ENCODE measurements around the gene CCHCR1.

Gene CCHCR1

GRCh38 chr6:31135710-31136109, 21.9 kb downstream of the CCHCR1 start:
- TF ChIP-seq ISL1 (CRISPR knock-in tag; IDR thresholded peaks at IDR 0.05) (no peak), TOX (CRISPR knock-in tag; IDR thresholded peaks at IDR 0.05; ENCODE audit: borderline replicate concordance) (no peak), ESRRG (CRISPR knock-in tag; IDR thresholded peaks at IDR 0.05) (no peak), ZNF70 (CRISPR knock-in tag; IDR thresholded peaks at IDR 0.05) (no peak), ARNTL (CRISPR knock-in tag; IDR thresholded peaks at IDR 0.05; ENCODE audit: borderline replicate concordance, low read depth) (no peak)
- ATAC-seq = no peak

GRCh38 chr6:31132806-31133205, 24.8 kb downstream of the CCHCR1 start:
- ATAC-seq = no peak

DNA sequence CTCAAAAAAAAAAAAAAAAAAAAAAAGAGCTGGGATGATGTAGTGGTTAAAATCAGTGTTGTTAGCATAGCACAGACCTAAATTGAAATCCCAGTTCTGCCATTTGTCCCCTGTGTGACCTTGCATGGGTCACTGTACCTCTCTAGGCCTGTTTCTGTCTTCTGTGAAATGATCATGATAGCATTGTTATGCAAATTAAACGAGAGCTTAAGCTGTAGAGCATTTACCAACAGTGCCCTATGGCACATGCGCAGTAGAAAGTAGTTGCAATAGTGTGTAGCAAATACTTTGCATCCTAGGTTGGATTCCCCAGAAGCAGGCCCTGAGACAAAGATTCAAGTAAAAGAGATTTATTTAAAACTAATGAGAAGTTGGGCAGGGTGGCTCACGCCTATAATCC, 26.0 kb downstream of the CCHCR1 start:
- ATAC-seq = no peak
- no peak for TF ChIP-seq CREB5 (CRISPR knock-in tag; IDR thresholded peaks at IDR 0.05; ENCODE audit: low read depth)
- no peak for TF ChIP-seq ZC3H10 (CRISPR knock-in tag; IDR thresholded peaks at IDR 0.05)
- TF ChIP-seq ZFP30 (CRISPR knock-in tag; IDR thresholded peaks at IDR 0.05) = no peak
- TF ChIP-seq TOX (CRISPR knock-in tag; IDR thresholded peaks at IDR 0.05; ENCODE audit: borderline replicate concordance) = no peak
- TF ChIP-seq, protein P1, sequence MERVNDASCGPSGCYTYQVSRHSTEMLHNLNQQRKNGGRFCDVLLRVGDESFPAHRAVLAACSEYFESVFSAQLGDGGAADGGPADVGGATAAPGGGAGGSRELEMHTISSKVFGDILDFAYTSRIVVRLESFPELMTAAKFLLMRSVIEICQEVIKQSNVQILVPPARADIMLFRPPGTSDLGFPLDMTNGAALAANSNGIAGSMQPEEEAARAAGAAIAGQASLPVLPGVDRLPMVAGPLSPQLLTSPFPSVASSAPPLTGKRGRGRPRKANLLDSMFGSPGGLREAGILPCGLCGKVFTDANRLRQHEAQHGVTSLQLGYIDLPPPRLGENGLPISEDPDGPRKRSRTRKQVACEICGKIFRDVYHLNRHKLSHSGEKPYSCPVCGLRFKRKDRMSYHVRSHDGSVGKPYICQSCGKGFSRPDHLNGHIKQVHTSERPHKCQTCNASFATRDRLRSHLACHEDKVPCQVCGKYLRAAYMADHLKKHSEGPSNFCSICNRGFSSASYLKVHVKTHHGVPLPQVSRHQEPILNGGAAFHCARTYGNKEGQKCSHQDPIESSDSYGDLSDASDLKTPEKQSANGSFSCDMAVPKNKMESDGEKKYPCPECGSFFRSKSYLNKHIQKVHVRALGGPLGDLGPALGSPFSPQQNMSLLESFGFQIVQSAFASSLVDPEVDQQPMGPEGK (CRISPR knock-in tag; IDR thresholded peaks at IDR 0.05; ENCODE audit: borderline replicate concordance) = no peak
- TF ChIP-seq BACH2 (CRISPR knock-in tag; IDR thresholded peaks at IDR 0.05; ENCODE audit: borderline replicate concordance) = no peak
- no peak for TF ChIP-seq ZFP3 (CRISPR knock-in tag; IDR thresholded peaks at IDR 0.05)
- TF ChIP-seq ARNTL (CRISPR knock-in tag; IDR thresholded peaks at IDR 0.05; ENCODE audit: borderline replicate concordance, low read depth) = no peak
- TF ChIP-seq RARB (CRISPR knock-in tag; IDR thresholded peaks at IDR 0.05) = no peak
- no peak for TF ChIP-seq ZNF70 (CRISPR knock-in tag; IDR thresholded peaks at IDR 0.05)
- TF ChIP-seq, protein P2, sequence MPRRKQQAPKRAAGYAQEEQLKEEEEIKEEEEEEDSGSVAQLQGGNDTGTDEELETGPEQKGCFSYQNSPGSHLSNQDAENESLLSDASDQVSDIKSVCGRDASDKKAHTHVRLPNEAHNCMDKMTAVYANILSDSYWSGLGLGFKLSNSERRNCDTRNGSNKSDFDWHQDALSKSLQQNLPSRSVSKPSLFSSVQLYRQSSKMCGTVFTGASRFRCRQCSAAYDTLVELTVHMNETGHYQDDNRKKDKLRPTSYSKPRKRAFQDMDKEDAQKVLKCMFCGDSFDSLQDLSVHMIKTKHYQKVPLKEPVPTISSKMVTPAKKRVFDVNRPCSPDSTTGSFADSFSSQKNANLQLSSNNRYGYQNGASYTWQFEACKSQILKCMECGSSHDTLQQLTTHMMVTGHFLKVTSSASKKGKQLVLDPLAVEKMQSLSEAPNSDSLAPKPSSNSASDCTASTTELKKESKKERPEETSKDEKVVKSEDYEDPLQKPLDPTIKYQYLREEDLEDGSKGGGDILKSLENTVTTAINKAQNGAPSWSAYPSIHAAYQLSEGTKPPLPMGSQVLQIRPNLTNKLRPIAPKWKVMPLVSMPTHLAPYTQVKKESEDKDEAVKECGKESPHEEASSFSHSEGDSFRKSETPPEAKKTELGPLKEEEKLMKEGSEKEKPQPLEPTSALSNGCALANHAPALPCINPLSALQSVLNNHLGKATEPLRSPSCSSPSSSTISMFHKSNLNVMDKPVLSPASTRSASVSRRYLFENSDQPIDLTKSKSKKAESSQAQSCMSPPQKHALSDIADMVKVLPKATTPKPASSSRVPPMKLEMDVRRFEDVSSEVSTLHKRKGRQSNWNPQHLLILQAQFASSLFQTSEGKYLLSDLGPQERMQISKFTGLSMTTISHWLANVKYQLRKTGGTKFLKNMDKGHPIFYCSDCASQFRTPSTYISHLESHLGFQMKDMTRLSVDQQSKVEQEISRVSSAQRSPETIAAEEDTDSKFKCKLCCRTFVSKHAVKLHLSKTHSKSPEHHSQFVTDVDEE (CRISPR knock-in tag; IDR thresholded peaks at IDR 0.05) = no peak
- no peak for TF ChIP-seq CSRNP3 (CRISPR knock-in tag; IDR thresholded peaks at IDR 0.05)
- no peak for TF ChIP-seq ZNF565 (CRISPR knock-in tag; conservative IDR thresholded peaks at IDR 0.05; ENCODE audit: low read depth)
- no peak for TF ChIP-seq ESRRG (CRISPR knock-in tag; IDR thresholded peaks at IDR 0.05)
- TF ChIP-seq CSDC2 (CRISPR knock-in tag; IDR thresholded peaks at IDR 0.05) = no peak

More at GRCh38 chr6:31132806-31133205, 24.8 kb downstream of the CCHCR1 start:
- no peak for TF ChIP-seq CREB5 (CRISPR knock-in tag; IDR thresholded peaks at IDR 0.05; ENCODE audit: low read depth)
- TF ChIP-seq PPARA (CRISPR knock-in tag; IDR thresholded peaks at IDR 0.05; ENCODE audit: borderline replicate concordance) = no peak
- TF ChIP-seq BACH2 (CRISPR knock-in tag; IDR thresholded peaks at IDR 0.05; ENCODE audit: borderline replicate concordance) = no peak
- TF ChIP-seq CSDC2 (CRISPR knock-in tag; IDR thresholded peaks at IDR 0.05) = no peak
- TF ChIP-seq ZNF565 (CRISPR knock-in tag; conservative IDR thresholded peaks at IDR 0.05; ENCODE audit: low read depth) = no peak
- TF ChIP-seq, protein P3, sequence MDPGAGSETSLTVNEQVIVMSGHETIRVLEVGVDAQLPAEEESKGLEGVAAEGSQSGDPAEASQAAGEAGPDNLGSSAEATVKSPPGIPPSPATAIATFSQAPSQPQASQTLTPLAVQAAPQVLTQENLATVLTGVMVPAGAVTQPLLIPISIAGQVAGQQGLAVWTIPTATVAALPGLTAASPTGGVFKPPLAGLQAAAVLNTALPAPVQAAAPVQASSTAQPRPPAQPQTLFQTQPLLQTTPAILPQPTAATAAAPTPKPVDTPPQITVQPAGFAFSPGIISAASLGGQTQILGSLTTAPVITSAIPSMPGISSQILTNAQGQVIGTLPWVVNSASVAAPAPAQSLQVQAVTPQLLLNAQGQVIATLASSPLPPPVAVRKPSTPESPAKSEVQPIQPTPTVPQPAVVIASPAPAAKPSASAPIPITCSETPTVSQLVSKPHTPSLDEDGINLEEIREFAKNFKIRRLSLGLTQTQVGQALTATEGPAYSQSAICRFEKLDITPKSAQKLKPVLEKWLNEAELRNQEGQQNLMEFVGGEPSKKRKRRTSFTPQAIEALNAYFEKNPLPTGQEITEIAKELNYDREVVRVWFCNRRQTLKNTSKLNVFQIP (CRISPR knock-in tag; IDR thresholded peaks at IDR 0.05; ENCODE audit: borderline replicate concordance, low read depth) = no peak
- no peak for TF ChIP-seq GLIS3 (CRISPR knock-in tag; IDR thresholded peaks at IDR 0.05)
- no peak for TF ChIP-seq ZFP3 (CRISPR knock-in tag; IDR thresholded peaks at IDR 0.05)
- no peak for TF ChIP-seq ZNF8 (CRISPR knock-in tag; IDR thresholded peaks at IDR 0.05)
- no peak for TF ChIP-seq TOX (CRISPR knock-in tag; IDR thresholded peaks at IDR 0.05; ENCODE audit: borderline replicate concordance)
- TF ChIP-seq ESRRG (CRISPR knock-in tag; IDR thresholded peaks at IDR 0.05) = no peak
- no peak for TF ChIP-seq TCF4 (CRISPR knock-in tag; IDR thresholded peaks at IDR 0.05; ENCODE audit: borderline replicate concordance)
- TF ChIP-seq, protein P2 (CRISPR knock-in tag; IDR thresholded peaks at IDR 0.05) = no peak
- no peak for TF ChIP-seq ZNF70 (CRISPR knock-in tag; IDR thresholded peaks at IDR 0.05)
- no peak for TF ChIP-seq ISL1 (CRISPR knock-in tag; IDR thresholded peaks at IDR 0.05)
